ENCODE data around the gene SOX5.

The SOX5 gene

GRCh38 chr12:23634344-23634743, 315.1 kb downstream of the SOX5 start:
- no peak overlapping the region for H2BK120ac ChIP-seq (ENCODE audit: insufficient read depth, low read length, poor library complexity)
- no peak overlapping the region for H3K14ac ChIP-seq (ENCODE audit: low read length)
- H3K4me1 ChIP-seq (ENCODE audit: control insufficient read depth in 1 of 2, insufficient read depth in 2 of 2, low read length in 2 of 2) = no peaks in the 10 kb centered on the region
- no peak overlapping the region for H2BK12ac ChIP-seq (ENCODE audit: low read length)
- H3K79me1 ChIP-seq (ENCODE audit: low read length) = no peaks in the 10 kb centered on the region
- no peak overlapping the region for H3K4ac ChIP-seq (ENCODE audit: low read depth, low read length)
- no peaks in the 10 kb centered on the region for H3K79me2 ChIP-seq (ENCODE audit: control insufficient read depth, insufficient read depth, low read length, poor library complexity)
- H3K18ac ChIP-seq (ENCODE audit: low read length) = no peak overlapping the region
- no CpG with 5 or more reads among the region's 2 CpGs for WGBS (ENCODE audit: extremely low coverage, insufficient coverage, insufficient read length)
- no peak overlapping the region for H3K27ac ChIP-seq (ENCODE audit: low read depth, low read length)
- no peaks in the 10 kb centered on the region for H3K27me3 ChIP-seq (ENCODE audit: insufficient read depth, low read length)
- H3K9me3 ChIP-seq (ENCODE audit: insufficient read depth, low read depth, low read length) = no peaks in the 10 kb centered on the region
- no peak overlapping the region for H2AK5ac ChIP-seq (ENCODE audit: low read length)
- no peak overlapping the region for H2BK5ac ChIP-seq (ENCODE audit: low read depth, low read length, poor library complexity)
- H3K23ac ChIP-seq (ENCODE audit: low read length) = no peak overlapping the region
- H4K12ac ChIP-seq (ENCODE audit: low read depth, low read length) = no peak overlapping the region
- no peak overlapping the region for H3K4me3 ChIP-seq (ENCODE audit: low read depth, low read length)
- no peak overlapping the region for H4K8ac ChIP-seq (ENCODE audit: low read depth, low read length)
- no peak overlapping the region for H4K91ac ChIP-seq (ENCODE audit: low read depth, low read length)
- no peak overlapping the region for H3K4me2 ChIP-seq (ENCODE audit: low read length)
- H3K36me3 ChIP-seq (ENCODE audit: control insufficient read depth in 1 of 2, insufficient read depth in 2 of 2, low read length in 2 of 2) = no peaks in the 10 kb centered on the region
- no peak overlapping the region for H3K9ac ChIP-seq (ENCODE audit: low read length)
- no peak overlapping the region for H2AFZ ChIP-seq (ENCODE audit: insufficient read depth, low read length, poor library complexity)
- no peak for DNase-seq

- Histone ChIP-seq H3K14ac (ENCODE audit: low read length) (no peak overlapping the region), H4K12ac (ENCODE audit: low read depth, low read length) (no peak overlapping the region), H3K79me1 (ENCODE audit: low read length) (no peaks in the 10 kb centered on the region), H3K18ac (ENCODE audit: low read length) (no peak overlapping the region), H4K8ac (ENCODE audit: low read depth, low read length) (no peak overlapping the region), H4K91ac (ENCODE audit: low read depth, low read length) (no peak overlapping the region), H3K36me3 (ENCODE audit: control insufficient read depth in 1 of 2, insufficient read depth in 2 of 2, low read length in 2 of 2) (no peaks in the 10 kb centered on the region), H2BK5ac (ENCODE audit: low read depth, low read length, poor library complexity) (no peak overlapping the region), H3K4me1 (ENCODE audit: control insufficient read depth in 1 of 2, insufficient read depth in 2 of 2, low read length in 2 of 2) (no peaks in the 10 kb centered on the region), H3K79me2 (ENCODE audit: control insufficient read depth, insufficient read depth, low read length, poor library complexity) (no peaks in the 10 kb centered on the region), H3K23ac (ENCODE audit: low read length) (no peak overlapping the region), H3K9me3 (ENCODE audit: insufficient read depth, low read depth, low read length) (no peaks in the 10 kb centered on the region), H3K27ac (ENCODE audit: low read depth, low read length) (no peak overlapping the region), H3K9ac (ENCODE audit: low read length) (no peak overlapping the region), H3K4ac (ENCODE audit: low read depth, low read length) (no peak overlapping the region), H3K27me3 (ENCODE audit: insufficient read depth, low read length) (no peaks in the 10 kb centered on the region), H3K4me3 (ENCODE audit: low read depth, low read length) (no peak overlapping the region), H3K4me2 (ENCODE audit: low read length) (no peak overlapping the region), H2AFZ (ENCODE audit: insufficient read depth, low read length, poor library complexity) (no peak overlapping the region), H2BK12ac (ENCODE audit: low read length) (no peak overlapping the region), H2BK120ac (ENCODE audit: insufficient read depth, low read length, poor library complexity) (no peak overlapping the region), H2AK5ac (ENCODE audit: low read length) (no peak overlapping the region)
- no CpG with 5 or more reads among the region's 4 CpGs for WGBS (ENCODE audit: extremely low coverage, insufficient coverage, insufficient read length)
- no peak for DNase-seq
These were observed 317.6 kb downstream of the SOX5 start for GRCh38 chr12:23631786-23632377.

GRCh38 chr12:23630524-23630923, 318.9 kb downstream of the SOX5 start:
- no peak overlapping the region for H3K4me2 ChIP-seq (ENCODE audit: low read length)
- H2AK5ac ChIP-seq (ENCODE audit: low read length) = no peak overlapping the region
- H3K79me1 ChIP-seq (ENCODE audit: low read length) = no peaks in the 10 kb centered on the region
- H3K23ac ChIP-seq (ENCODE audit: low read length) = no peak overlapping the region
- H3K14ac ChIP-seq (ENCODE audit: low read length) = no peak overlapping the region
- H3K27me3 ChIP-seq (ENCODE audit: insufficient read depth, low read length) = no peaks in the 10 kb centered on the region
- no peak overlapping the region for H2BK12ac ChIP-seq (ENCODE audit: low read length)
- H3K79me2 ChIP-seq (ENCODE audit: control insufficient read depth, insufficient read depth, low read length, poor library complexity) = no peaks in the 10 kb centered on the region
- no peaks in the 10 kb centered on the region for H3K4me1 ChIP-seq (ENCODE audit: control insufficient read depth in 1 of 2, insufficient read depth in 2 of 2, low read length in 2 of 2)
- no peaks in the 10 kb centered on the region for H3K36me3 ChIP-seq (ENCODE audit: control insufficient read depth in 1 of 2, insufficient read depth in 2 of 2, low read length in 2 of 2)
- H3K4me3 ChIP-seq (ENCODE audit: low read depth, low read length) = no peak overlapping the region
- H3K9ac ChIP-seq (ENCODE audit: low read length) = no peak overlapping the region
- H2AFZ ChIP-seq (ENCODE audit: insufficient read depth, low read length, poor library complexity) = no peak overlapping the region
- H4K12ac ChIP-seq (ENCODE audit: low read depth, low read length) = no peak overlapping the region
- no peaks in the 10 kb centered on the region for H3K9me3 ChIP-seq (ENCODE audit: insufficient read depth, low read depth, low read length)
- H4K91ac ChIP-seq (ENCODE audit: low read depth, low read length) = no peak overlapping the region
- H3K18ac ChIP-seq (ENCODE audit: low read length) = no peak overlapping the region
- no peak overlapping the region for H3K27ac ChIP-seq (ENCODE audit: low read depth, low read length)
- no peak for DNase-seq
- no peak overlapping the region for H4K8ac ChIP-seq (ENCODE audit: low read depth, low read length)
- H2BK5ac ChIP-seq (ENCODE audit: low read depth, low read length, poor library complexity) = no peak overlapping the region
- H2BK120ac ChIP-seq (ENCODE audit: insufficient read depth, low read length, poor library complexity) = no peak overlapping the region
- no peak overlapping the region for H3K4ac ChIP-seq (ENCODE audit: low read depth, low read length)

- DNase-seq = no peak
- no peak overlapping the region for H3K4me3 ChIP-seq (ENCODE audit: low read depth, low read length)
- no peaks in the 10 kb centered on the region for H3K4me1 ChIP-seq (ENCODE audit: control insufficient read depth in 1 of 2, insufficient read depth in 2 of 2, low read length in 2 of 2)
- no peak overlapping the region for H2BK12ac ChIP-seq (ENCODE audit: low read length)
- no peaks in the 10 kb centered on the region for H3K27me3 ChIP-seq (ENCODE audit: insufficient read depth, low read length)
- H3K9ac ChIP-seq (ENCODE audit: low read length) = no peak overlapping the region
- H2AK5ac ChIP-seq (ENCODE audit: low read length) = no peak overlapping the region
- H4K12ac ChIP-seq (ENCODE audit: low read depth, low read length) = no peak overlapping the region
- no peak overlapping the region for H3K14ac ChIP-seq (ENCODE audit: low read length)
- no peaks in the 10 kb centered on the region for H3K79me1 ChIP-seq (ENCODE audit: low read length)
- no peak overlapping the region for H3K4me2 ChIP-seq (ENCODE audit: low read length)
- no peak overlapping the region for H2BK120ac ChIP-seq (ENCODE audit: insufficient read depth, low read length, poor library complexity)
- no peak overlapping the region for H2BK5ac ChIP-seq (ENCODE audit: low read depth, low read length, poor library complexity)
- no peak overlapping the region for H3K23ac ChIP-seq (ENCODE audit: low read length)
- H2AFZ ChIP-seq (ENCODE audit: insufficient read depth, low read length, poor library complexity) = no peak overlapping the region
- H3K36me3 ChIP-seq (ENCODE audit: control insufficient read depth in 1 of 2, insufficient read depth in 2 of 2, low read length in 2 of 2) = no peaks in the 10 kb centered on the region
- no peaks in the 10 kb centered on the region for H3K79me2 ChIP-seq (ENCODE audit: control insufficient read depth, insufficient read depth, low read length, poor library complexity)
- H4K91ac ChIP-seq (ENCODE audit: low read depth, low read length) = no peak overlapping the region
- no CpG with 5 or more reads among the region's 3 CpGs for WGBS (ENCODE audit: extremely low coverage, insufficient coverage, insufficient read length)
- H3K9me3 ChIP-seq (ENCODE audit: insufficient read depth, low read depth, low read length) = no peaks in the 10 kb centered on the region
- no peak overlapping the region for H3K27ac ChIP-seq (ENCODE audit: low read depth, low read length)
- H3K18ac ChIP-seq (ENCODE audit: low read length) = no peak overlapping the region
- no peak overlapping the region for H4K8ac ChIP-seq (ENCODE audit: low read depth, low read length)
- no peak overlapping the region for H3K4ac ChIP-seq (ENCODE audit: low read depth, low read length)
These were observed 320.7 kb downstream of the SOX5 start for GRCh38 chr12:23628806-23629205.
